HG02588 (cell line): ENCODE data around the gene TCEAL1.

Source experiments
- ATAC-seq: cut with Tn5 transposase; IDR thresholded peaks from one replicate; pipeline ENCODE4 v1.9.1; 2021; ENCODE audit warnings: mild to moderate bottlenecking, moderate library complexity; ENCODE audit not compliant: unreplicated experiment

TCEAL1 gene

DNA sequence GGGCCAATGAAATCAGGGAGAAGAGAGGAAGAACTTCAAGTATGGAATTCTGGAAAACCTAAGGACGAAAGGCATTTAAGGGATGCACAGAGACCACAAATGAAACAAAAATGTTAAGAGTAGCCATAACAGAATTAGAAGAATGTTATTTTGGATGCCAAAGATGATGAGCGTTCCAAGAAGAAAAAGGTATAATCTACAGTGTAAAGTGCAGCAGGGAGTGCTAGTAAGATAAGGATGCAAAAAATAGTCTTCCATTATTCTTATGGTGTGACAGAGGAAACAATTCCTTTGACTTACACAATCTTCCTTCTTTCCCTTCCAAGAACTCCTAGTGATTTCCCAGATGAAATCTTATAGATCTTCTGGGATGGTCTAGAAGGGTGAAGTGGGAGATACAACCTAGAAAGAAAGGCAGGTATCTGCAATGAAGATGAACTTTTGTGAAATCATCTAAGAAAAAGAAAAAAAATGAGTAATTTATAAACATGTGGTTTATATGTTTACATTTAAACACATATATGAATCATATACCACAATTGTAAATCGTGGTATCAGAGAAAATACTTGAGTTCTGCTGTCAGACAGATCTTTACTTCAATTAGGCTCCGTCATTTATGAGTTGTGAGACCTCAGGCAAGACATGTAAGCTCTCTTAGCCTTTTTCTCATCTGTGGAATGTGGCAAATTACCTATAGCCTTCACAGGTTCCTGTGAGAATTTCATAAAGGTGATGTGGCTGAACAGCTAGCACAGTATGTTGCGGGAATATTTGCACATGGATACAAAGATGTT, 49.6 kb downstream of the TCEAL1 start:
- no peak for ATAC-seq
